ENCODE results near the gene PGF. TPM values are rescaled to one million over a fixed set of nuclear protein-coding genes. Genes with fewer than 3 reads are reported as not detected.

The PGF gene
- total and polyA plus RNA-seq, 4 donors: 0.61 to 4.5 (median 1.8) TPM

DNA sequence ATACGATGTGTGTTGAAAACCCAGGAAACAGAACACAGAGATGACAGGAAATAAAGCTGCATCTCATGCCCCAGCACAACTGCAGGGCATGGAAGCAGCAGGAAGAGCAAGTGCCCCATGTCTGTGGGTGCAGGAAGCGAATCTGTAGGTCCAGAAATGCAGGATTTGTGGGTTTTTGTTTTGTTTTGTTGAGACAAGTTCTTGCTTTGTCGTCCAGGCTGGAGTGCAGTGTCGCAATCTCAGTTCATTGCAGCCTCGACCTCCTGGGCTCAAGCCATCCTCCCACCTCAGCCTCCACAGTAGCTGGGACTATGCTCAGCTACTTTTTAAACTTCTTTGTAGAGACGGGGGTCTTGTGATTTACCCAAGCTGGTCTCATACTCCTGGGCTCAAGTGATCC, 26.2 kb downstream of the PGF start:
- TF ChIP-seq GABPA (IDR thresholded peaks at IDR 0.05 in 1 of 2, conservative IDR thresholded peaks at IDR 0.05 in 1 of 2) (no peak), RXRA (IDR thresholded peaks at IDR 0.05) (no peak), EGR1 (IDR thresholded peaks at IDR 0.05; ENCODE audit: low read depth in 2 of 2) (no peak), FOXA2 (IDR thresholded peaks at IDR 0.05) (no peak), FOXA1 (IDR thresholded peaks at IDR 0.05) (no peak), YY1 (IDR thresholded peaks at IDR 0.05) (no peak), TAF1 (conservative IDR thresholded peaks at IDR 0.05) (no peak), HNF4A (conservative IDR thresholded peaks at IDR 0.05) (no peak), NR2F2 (IDR thresholded peaks at IDR 0.05) (no peak), SP1 (IDR thresholded peaks at IDR 0.05) (no peak), HNF4G (IDR thresholded peaks at IDR 0.05) (no peak), JUND (IDR thresholded peaks at IDR 0.05) (no peak), RAD21 (IDR thresholded peaks at IDR 0.05) (no peak)
- TF ChIP-seq, protein P1, sequence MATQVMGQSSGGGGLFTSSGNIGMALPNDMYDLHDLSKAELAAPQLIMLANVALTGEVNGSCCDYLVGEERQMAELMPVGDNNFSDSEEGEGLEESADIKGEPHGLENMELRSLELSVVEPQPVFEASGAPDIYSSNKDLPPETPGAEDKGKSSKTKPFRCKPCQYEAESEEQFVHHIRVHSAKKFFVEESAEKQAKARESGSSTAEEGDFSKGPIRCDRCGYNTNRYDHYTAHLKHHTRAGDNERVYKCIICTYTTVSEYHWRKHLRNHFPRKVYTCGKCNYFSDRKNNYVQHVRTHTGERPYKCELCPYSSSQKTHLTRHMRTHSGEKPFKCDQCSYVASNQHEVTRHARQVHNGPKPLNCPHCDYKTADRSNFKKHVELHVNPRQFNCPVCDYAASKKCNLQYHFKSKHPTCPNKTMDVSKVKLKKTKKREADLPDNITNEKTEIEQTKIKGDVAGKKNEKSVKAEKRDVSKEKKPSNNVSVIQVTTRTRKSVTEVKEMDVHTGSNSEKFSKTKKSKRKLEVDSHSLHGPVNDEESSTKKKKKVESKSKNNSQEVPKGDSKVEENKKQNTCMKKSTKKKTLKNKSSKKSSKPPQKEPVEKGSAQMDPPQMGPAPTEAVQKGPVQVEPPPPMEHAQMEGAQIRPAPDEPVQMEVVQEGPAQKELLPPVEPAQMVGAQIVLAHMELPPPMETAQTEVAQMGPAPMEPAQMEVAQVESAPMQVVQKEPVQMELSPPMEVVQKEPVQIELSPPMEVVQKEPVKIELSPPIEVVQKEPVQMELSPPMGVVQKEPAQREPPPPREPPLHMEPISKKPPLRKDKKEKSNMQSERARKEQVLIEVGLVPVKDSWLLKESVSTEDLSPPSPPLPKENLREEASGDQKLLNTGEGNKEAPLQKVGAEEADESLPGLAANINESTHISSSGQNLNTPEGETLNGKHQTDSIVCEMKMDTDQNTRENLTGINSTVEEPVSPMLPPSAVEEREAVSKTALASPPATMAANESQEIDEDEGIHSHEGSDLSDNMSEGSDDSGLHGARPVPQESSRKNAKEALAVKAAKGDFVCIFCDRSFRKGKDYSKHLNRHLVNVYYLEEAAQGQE (IDR thresholded peaks at IDR 0.05): no peak
- TF ChIP-seq, protein P2, sequence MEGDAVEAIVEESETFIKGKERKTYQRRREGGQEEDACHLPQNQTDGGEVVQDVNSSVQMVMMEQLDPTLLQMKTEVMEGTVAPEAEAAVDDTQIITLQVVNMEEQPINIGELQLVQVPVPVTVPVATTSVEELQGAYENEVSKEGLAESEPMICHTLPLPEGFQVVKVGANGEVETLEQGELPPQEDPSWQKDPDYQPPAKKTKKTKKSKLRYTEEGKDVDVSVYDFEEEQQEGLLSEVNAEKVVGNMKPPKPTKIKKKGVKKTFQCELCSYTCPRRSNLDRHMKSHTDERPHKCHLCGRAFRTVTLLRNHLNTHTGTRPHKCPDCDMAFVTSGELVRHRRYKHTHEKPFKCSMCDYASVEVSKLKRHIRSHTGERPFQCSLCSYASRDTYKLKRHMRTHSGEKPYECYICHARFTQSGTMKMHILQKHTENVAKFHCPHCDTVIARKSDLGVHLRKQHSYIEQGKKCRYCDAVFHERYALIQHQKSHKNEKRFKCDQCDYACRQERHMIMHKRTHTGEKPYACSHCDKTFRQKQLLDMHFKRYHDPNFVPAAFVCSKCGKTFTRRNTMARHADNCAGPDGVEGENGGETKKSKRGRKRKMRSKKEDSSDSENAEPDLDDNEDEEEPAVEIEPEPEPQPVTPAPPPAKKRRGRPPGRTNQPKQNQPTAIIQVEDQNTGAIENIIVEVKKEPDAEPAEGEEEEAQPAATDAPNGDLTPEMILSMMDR (IDR thresholded peaks at IDR 0.05; ENCODE audit: low read depth, low read length, missing input control): no peak
- TF ChIP-seq, protein P3, sequence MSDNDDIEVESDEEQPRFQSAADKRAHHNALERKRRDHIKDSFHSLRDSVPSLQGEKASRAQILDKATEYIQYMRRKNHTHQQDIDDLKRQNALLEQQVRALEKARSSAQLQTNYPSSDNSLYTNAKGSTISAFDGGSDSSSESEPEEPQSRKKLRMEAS (IDR thresholded peaks at IDR 0.05): no peak
- TF ChIP-seq, protein P4, sequence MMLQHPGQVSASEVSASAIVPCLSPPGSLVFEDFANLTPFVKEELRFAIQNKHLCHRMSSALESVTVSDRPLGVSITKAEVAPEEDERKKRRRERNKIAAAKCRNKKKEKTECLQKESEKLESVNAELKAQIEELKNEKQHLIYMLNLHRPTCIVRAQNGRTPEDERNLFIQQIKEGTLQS (IDR thresholded peaks at IDR 0.05): no peak
- TF ChIP-seq, protein P5, sequence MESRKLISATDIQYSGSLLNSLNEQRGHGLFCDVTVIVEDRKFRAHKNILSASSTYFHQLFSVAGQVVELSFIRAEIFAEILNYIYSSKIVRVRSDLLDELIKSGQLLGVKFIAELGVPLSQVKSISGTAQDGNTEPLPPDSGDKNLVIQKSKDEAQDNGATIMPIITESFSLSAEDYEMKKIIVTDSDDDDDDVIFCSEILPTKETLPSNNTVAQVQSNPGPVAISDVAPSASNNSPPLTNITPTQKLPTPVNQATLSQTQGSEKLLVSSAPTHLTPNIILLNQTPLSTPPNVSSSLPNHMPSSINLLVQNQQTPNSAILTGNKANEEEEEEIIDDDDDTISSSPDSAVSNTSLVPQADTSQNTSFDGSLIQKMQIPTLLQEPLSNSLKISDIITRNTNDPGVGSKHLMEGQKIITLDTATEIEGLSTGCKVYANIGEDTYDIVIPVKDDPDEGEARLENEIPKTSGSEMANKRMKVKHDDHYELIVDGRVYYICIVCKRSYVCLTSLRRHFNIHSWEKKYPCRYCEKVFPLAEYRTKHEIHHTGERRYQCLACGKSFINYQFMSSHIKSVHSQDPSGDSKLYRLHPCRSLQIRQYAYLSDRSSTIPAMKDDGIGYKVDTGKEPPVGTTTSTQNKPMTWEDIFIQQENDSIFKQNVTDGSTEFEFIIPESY (IDR thresholded peaks at IDR 0.05): no peak
- WGBS: 70% methylated on average over 6 of the region's 6 CpGs

More for the DNA sequence above, 26.2 kb downstream of the PGF start:
- Histone ChIP-seq H3K27ac (ENCODE audit: low read depth in 1 of 2, low read length in 2 of 2) (no peak overlapping the region), H3K9me3 (ENCODE audit: control insufficient read depth in 4 of 4, low read length in 3 of 4) (no peaks in the 10 kb centered on the region), H3K4me1 (ENCODE audit: control insufficient read depth in 4 of 4, insufficient read depth in 4 of 4, low read length in 3 of 4) (no peaks in the 10 kb centered on the region), H3K36me3 (ENCODE audit: control insufficient read depth in 4 of 4, insufficient read depth in 3 of 4, low read depth in 1 of 4, low read length in 3 of 4) (no peaks in the 10 kb centered on the region), H3K4me3 (ENCODE audit: low read depth in 1 of 3, low read length in 3 of 3) (no peak overlapping the region), H3K9ac (ENCODE audit: low read depth in 1 of 2, low read length in 2 of 2) (no peak overlapping the region), H3K27me3 (ENCODE audit: control insufficient read depth in 4 of 4, insufficient read depth in 4 of 4, low read length in 3 of 4) (no peaks in the 10 kb centered on the region)
- no peak for DNase-seq (ENCODE audit: low spot score)

Data from liver (tissue), 9 donors.